ENCODE data around the gene CASP14.

- TF ChIP-seq EP300 (IDR thresholded peaks at IDR 0.05) (no peak), CTCF (IDR thresholded peaks at IDR 0.05) (no peak)
These were observed 13.4 kb upstream of the CASP14 start for GRCh38 chr19:15035795-15036311.

Data from gastroesophageal sphincter (tissue), 3 donors.